Measurements from ENCODE around the gene ZGLP1. TPM values are rescaled to one million over a fixed set of nuclear protein-coding genes. Genes with fewer than 3 reads are reported as not detected.

ZGLP1 gene
- total and polyA plus RNA-seq, 10 donors: 2.7 to 24.1 (median 4.2) TPM

DNA sequence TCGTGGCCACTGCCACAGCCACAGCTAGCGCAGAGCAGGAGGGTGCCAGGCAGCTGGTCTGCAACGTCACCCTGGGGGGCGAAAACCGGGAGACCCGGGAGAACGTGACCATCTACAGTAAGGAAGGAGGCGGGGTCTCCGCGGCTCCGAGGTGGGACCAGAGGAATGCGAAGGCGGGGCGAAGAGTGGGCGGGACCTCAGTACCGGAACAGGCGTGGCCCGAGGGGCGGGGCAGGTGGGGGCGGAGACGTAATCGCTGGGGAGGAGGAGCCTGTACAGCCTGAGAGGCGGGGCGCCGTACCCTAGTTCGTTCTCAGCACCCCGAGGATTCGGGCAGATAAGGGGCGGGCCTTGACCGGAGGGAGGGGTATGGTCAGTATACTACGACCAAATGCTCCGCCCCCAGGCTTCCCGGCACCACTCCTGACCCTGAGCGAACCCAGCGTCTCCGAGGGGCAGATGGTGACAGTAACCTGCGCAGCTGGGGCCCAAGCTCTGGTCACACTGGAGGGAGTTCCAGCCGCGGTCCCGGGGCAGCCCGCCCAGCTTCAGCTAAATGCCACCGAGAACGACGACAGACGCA lies 17.3 kb downstream of the ZGLP1 start:
- peak; percentile 91 for DNase-seq
- peaks cover 20 to 100% (median 97%) of the 10 kb centered on the region in 7 donors for H3K27me3 ChIP-seq (replicated peaks in 1 of 7)
- peak overlapping the region in 4 of 8 donors; percentile 8 to 20 (median 14) for H3K27ac ChIP-seq
- peaks cover 61 to 95% (median 84%) of the 10 kb centered on the region in 6 donors for H3K4me1 ChIP-seq
- intact Hi-C loops (cut with DNase I; ENCODE audit: low total_unique reads): no loop called here
- no peaks in the 10 kb centered on the region for H3K36me3 ChIP-seq
- H3K9me3 ChIP-seq: no peaks in the 10 kb centered on the region
- TF ChIP-seq, protein P1, sequence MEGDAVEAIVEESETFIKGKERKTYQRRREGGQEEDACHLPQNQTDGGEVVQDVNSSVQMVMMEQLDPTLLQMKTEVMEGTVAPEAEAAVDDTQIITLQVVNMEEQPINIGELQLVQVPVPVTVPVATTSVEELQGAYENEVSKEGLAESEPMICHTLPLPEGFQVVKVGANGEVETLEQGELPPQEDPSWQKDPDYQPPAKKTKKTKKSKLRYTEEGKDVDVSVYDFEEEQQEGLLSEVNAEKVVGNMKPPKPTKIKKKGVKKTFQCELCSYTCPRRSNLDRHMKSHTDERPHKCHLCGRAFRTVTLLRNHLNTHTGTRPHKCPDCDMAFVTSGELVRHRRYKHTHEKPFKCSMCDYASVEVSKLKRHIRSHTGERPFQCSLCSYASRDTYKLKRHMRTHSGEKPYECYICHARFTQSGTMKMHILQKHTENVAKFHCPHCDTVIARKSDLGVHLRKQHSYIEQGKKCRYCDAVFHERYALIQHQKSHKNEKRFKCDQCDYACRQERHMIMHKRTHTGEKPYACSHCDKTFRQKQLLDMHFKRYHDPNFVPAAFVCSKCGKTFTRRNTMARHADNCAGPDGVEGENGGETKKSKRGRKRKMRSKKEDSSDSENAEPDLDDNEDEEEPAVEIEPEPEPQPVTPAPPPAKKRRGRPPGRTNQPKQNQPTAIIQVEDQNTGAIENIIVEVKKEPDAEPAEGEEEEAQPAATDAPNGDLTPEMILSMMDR (IDR thresholded peaks at IDR 0.05 in 8 of 11, conservative IDR thresholded peaks at IDR 0.05 in 3 of 11): no peak
- TF ChIP-seq POLR2AphosphoS5 (IDR thresholded peaks at IDR 0.05): peak in 2 of 3 donors; percentile 29 to 66
- 1 to 3% (median 2%) methylated on average over 22 to 45 of the region's 45 CpGs for WGBS, 5 donors
- peak overlapping the region in 7 of 8 donors; percentile 28 to 70 (median 44) for H3K4me3 ChIP-seq

DNA sequence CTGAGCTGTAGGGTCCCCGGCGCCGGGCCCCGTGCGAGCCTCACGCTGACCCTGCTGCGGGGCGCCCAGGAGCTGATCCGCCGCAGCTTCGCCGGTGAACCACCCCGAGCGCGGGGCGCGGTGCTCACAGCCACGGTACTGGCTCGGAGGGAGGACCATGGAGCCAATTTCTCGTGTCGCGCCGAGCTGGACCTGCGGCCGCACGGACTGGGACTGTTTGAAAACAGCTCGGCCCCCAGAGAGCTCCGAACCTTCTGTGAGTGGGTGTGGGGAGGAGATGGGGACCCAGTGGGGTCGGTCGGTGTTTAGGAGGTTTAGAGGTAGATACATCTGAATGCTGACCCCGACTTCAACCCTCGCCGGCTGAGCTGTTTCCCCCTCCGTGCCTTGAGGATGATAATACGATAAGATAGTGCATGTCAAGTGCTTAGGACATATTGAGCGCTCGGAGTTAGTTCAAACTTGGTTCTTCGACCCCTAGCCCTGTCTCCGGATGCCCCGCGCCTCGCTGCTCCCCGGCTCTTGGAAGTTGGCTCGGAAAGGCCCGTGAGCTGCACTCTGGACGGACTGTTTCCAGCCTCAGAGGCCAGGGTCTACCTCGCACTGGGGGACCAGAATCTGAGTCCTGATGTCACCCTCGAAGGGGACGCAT lies 17.9 kb downstream of the ZGLP1 start:
- DNase-seq: no peak
- Histone ChIP-seq H3K27ac (peak overlapping the region in 4 of 8 donors; percentile 8 to 20 (median 14)), H3K9me3 (no peaks in the 10 kb centered on the region), H3K4me1 (peaks cover 67 to 100% (median 90%) of the 10 kb centered on the region in 6 donors), H3K4me3 (peak overlapping the region; percentile 14 to 70 (median 43)), H3K36me3 (no peaks in the 10 kb centered on the region), H3K27me3 (replicated peaks in 1 of 7) (peaks cover 20 to 100% (median 95%) of the 10 kb centered on the region in 7 donors)
- intact Hi-C loops (cut with DNase I; ENCODE audit: low total_unique reads): no loop called here
- 0 to 2% (median 2%) methylated on average over 3 to 49 of the region's 49 CpGs for WGBS, 5 donors
- TF ChIP-seq POLR2AphosphoS5 (IDR thresholded peaks at IDR 0.05) (no peak), POLR2A (IDR thresholded peaks at IDR 0.05) (no peak)
- TF ChIP-seq, protein P1 (IDR thresholded peaks at IDR 0.05 in 8 of 11, conservative IDR thresholded peaks at IDR 0.05 in 3 of 11): no peak

DNA sequence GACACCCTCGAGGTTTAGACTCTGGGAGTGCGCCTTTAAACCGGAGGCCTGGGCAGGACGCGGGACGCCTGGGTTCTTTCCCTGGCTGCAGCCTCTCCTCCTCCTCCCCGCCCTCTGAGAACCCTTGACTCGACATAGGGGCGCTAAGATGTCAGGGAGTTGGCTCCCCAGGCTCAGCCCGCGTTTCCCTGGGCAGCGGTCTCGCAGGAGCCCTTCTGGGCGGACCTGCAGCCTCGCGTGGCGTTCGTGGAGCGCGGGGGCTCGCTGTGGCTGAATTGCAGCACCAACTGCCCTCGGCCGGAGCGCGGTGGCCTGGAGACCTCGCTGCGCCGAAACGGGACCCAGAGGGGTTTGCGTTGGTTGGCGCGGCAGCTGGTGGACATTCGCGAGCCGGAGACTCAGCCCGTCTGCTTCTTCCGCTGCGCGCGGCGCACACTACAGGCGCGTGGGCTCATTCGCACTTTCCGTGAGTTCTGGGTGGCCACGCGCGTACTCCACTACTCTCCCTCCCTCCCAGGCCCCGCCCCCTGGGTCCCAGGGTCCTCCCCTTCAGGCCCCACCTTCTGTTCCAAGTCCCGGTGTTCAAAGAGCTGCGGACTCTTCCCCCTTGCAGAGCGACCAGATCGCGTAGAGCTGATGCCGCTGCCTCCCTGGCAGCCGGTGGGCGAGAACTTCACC lies 18.6 kb downstream of the ZGLP1 start:
- peak; percentile 88 for DNase-seq
- peak overlapping the region; percentile 14 to 70 (median 43) for H3K4me3 ChIP-seq
- no peaks in the 10 kb centered on the region for H3K9me3 ChIP-seq
- H3K4me1 ChIP-seq: peaks cover 71 to 100% (median 94%) of the 10 kb centered on the region in 6 donors
- TF ChIP-seq, protein P1 (IDR thresholded peaks at IDR 0.05 in 8 of 11, conservative IDR thresholded peaks at IDR 0.05 in 3 of 11): no peak
- peak; percentile 32 to 67 (median 40) for TF ChIP-seq POLR2AphosphoS5 (IDR thresholded peaks at IDR 0.05)
- peaks cover 1 to 4% (median 2%) of the 10 kb centered on the region in 6 donors for H3K36me3 ChIP-seq
- intact Hi-C loops (cut with DNase I; ENCODE audit: low total_unique reads): no loop called here
- H3K27ac ChIP-seq: peak overlapping the region in 3 of 8 donors; percentile 9 to 20 (median 19)
- WGBS, 5 donors: 0 to 1% (median 1%) methylated on average over 6 to 57 of the region's 57 CpGs
- H3K27me3 ChIP-seq (replicated peaks in 1 of 7): peaks cover 20 to 94% (median 88%) of the 10 kb centered on the region in 7 donors
